Neural progenitor cell (in vitro differentiated cells): ENCODE results near the gene MYLK4.

Source experiments
- EZH2 ChIP-seq: fragments of 200-600 bp; sonication (generic); IDR thresholded peaks from 2 replicates; pipeline ENCODE4 v1.6.1; 2017; ENCODE audit warnings: antibody characterized with exemption, mild to moderate bottlenecking, moderate library complexity
- TF ChIP-seq, protein P1 (sequence below): fragments of 200-600 bp; sonication (generic); IDR thresholded peaks from 2 replicates; pipeline ENCODE4 v1.5.1; 2017; ENCODE audit warnings: antibody characterized with exemption, mild to moderate bottlenecking

DNA sequence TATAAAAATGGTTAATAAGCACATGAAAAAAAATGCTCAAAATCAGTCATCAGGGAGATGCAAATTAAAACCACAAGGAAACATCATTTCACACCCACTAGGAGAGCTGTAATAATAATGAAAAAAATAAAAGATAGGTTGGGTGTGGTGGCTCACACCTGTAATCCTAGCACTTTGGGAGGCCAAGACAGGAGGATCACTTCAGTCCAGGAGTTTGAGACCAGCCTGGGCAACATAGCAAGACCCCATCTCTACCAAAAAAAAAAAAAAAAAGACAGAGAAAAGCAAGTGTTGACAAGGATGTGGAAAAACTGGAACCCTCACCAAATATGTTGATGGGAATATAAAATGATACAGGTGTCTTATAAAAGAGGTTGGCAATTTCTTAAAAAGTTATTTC is 3.0 kb upstream of the MYLK4 start:
- no peak for TF ChIP-seq EZH2
- TF ChIP-seq, protein P1, sequence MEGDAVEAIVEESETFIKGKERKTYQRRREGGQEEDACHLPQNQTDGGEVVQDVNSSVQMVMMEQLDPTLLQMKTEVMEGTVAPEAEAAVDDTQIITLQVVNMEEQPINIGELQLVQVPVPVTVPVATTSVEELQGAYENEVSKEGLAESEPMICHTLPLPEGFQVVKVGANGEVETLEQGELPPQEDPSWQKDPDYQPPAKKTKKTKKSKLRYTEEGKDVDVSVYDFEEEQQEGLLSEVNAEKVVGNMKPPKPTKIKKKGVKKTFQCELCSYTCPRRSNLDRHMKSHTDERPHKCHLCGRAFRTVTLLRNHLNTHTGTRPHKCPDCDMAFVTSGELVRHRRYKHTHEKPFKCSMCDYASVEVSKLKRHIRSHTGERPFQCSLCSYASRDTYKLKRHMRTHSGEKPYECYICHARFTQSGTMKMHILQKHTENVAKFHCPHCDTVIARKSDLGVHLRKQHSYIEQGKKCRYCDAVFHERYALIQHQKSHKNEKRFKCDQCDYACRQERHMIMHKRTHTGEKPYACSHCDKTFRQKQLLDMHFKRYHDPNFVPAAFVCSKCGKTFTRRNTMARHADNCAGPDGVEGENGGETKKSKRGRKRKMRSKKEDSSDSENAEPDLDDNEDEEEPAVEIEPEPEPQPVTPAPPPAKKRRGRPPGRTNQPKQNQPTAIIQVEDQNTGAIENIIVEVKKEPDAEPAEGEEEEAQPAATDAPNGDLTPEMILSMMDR, result no peak
